Adrenal gland (tissue), 12 donors: Measurements from ENCODE around the gene UNK. TPM values are rescaled to one million over a fixed set of nuclear protein-coding genes. Genes with fewer than 3 reads are reported as not detected.

Experiments used
- DNase-seq, 7 donors: peaks; one replicate each; pipeline ENCODE4 v3.0.0-alpha.2; 2019 to 2020
- H3K27ac ChIP-seq, 5 donors: fragments of 200-600 bp; sonication (generic) in 4 of 5; 1 replicate in 3 of 5; 2 replicates in 2 of 5; pipeline versions ENCODE4 v1.5.1 to v1.8.0; 2016 to 2020; ENCODE audit warnings: mild to moderate bottlenecking in 1 of 5
- H3K27me3 ChIP-seq: fragments of 200-600 bp; 2 replicates; pipeline ENCODE4 v1.8.0; 2021
- H3K36me3 ChIP-seq, 2 donors: fragments of 200-600 bp; replicated peaks in 1 of 2; 1 replicate in 1 of 2; 2 replicates in 1 of 2; pipeline versions ENCODE4 v1.5.1 to v1.8.0; 2018 to 2022
- H3K4me1 ChIP-seq, 2 donors: fragments of 200-600 bp; replicated peaks in 1 of 2; 1 replicate in 1 of 2; 2 replicates in 1 of 2; pipeline versions ENCODE4 v1.5.1 to v1.8.0; 2018 to 2021
- H3K4me3 ChIP-seq, 4 donors: fragments of 200-600 bp; sonication (generic) in 3 of 4; one replicate each; pipeline ENCODE4 v1.5.1; 2016 to 2018
- H3K9me3 ChIP-seq, 3 donors: fragments of 200-600 bp; sonication (generic) in 1 of 3; replicated peaks in 1 of 3; 1 replicate in 2 of 3; 2 replicates in 1 of 3; pipeline versions ENCODE4 v1.5.1 to v1.8.0; 2016 to 2021
- CTCF ChIP-seq, 6 experiments: fragments of 450-650 bp in 4 of 6; fragments of 200-600 bp in 2 of 6; sonication (generic) in 1 of 6; IDR thresholded peaks; 1 replicate in 5 of 6; 2 replicates in 1 of 6; pipeline versions ENCODE4 v1.5.1 to v1.8.0; 2016 to 2021; ENCODE audit warnings: antibody characterized with exemption in 6 of 6, mild to moderate bottlenecking in 2 of 6, moderate library complexity in 1 of 6
- POLR2A ChIP-seq, 2 donors: fragments of 450-650 bp; IDR thresholded peaks; one replicate each; pipeline ENCODE4 v1.6.1; 2017; ENCODE audit warnings: antibody characterized with exemption in 2 of 2, mild to moderate bottlenecking in 2 of 2, moderate library complexity in 1 of 2
- WGBS, 4 donors: extraction: QIAGEN DNeasy Blood & Tissue Kit in 2 of 4; methylation state at CpG; one replicate each; pipeline versions ENCODE4 v1.1.5 to v1.1.7; 2013 to 2017; 5-methylcytosine and 5-hydroxymethylcytosine counted together
- intact Hi-C, 2 donors: fragments of 100-400 bp; cut with DNase I; formaldehyde crosslinking; loops; one replicate each; pipeline versions ENCODE4 v1.14.1 to v1.15.0; 2022 to 2023
- polyA plus RNA-seq, 3 donors: library from polyadenylated mRNA; stranded (reverse); fragments of 200-250 nt in 2 of 3; fragments of 350-450 nt in 1 of 3; fragmentation: Illumina TruSeq in 1 of 3; extraction: RNeasy Lipid Tissue Mini Kit (QIAGEN cat#74804) in 1 of 3; gene quantifications; one replicate each; pipeline ENCODE4 v1.2.3, GENCODE V29; 2013 to 2014
- total RNA-seq, 9 donors: library from RNA; depleted of rRNA in 4 of 9; stranded (reverse); fragments of >200 nt in 4 of 9; fragments of 120-200 nt in 1 of 9; fragmentation: NEBNext Ultra II Directional in 1 of 9; extraction: Animal tissue kit (Norgen Biotek cat#: 25700) in 1 of 9; gene quantifications; one replicate each; pipeline versions ENCODE4 v1.1.0 to v1.2.4, GENCODE V29; 2013 to 2023
- donor health status: healthy with polysubstance abuse.
- donor health status: Bipolar disorder and iron deficiency.
- donor health status: DM: yes; HTN: yes; CAD: no.
- donor health status: DM: no; HTN: no; CAD: no.
- donor health status: DM: no; HTN: no; CAD: no.
- donor health status: DM: yes; HTN: yes; CAD: no.

The UNK gene
- total and polyA plus RNA-seq, 12 donors, result 13.6 to 45.9 (median 24.6) TPM

GRCh38 chr17:75785016-75785890 lies 647 bp downstream of the UNK start:
- Histone ChIP-seq H3K4me1 (peaks cover 4 to 31% of the 10 kb centered on the region in 2 donors), H3K27ac (peak overlapping the region; percentile 88 to 100 (median 98)), H3K27me3 (no peaks in the 10 kb centered on the region), H3K4me3 (peak overlapping the region; percentile 29 to 61 (median 52)), H3K9me3 (no peaks in the 10 kb centered on the region), H3K36me3 (no peaks in the 10 kb centered on the region)
- DNase-seq, result peak; percentile 92 to 94 (median 93)
- TF ChIP-seq POLR2A (IDR thresholded peaks at IDR 0.05) (peak in 1 of 2 donors; percentile 39), CTCF (IDR thresholded peaks at IDR 0.05) (peak in 1 of 6 experiments; percentile 8)
- intact Hi-C loops, result no loop called here
- WGBS, 4 donors, result 4 to 8% (median 7%) methylated on average over 18 to 43 of the region's 43 CpGs

GRCh38 chr17:75791254-75791653 lies 6.6 kb downstream of the UNK start:
- 88 to 91% (median 89%) methylated on average over 6 of the region's 6 CpGs for WGBS, 4 donors
- H3K4me3 ChIP-seq, result no peak overlapping the region
- peaks cover 0 to 6% of the 10 kb centered on the region in 2 donors for H3K4me1 ChIP-seq
- TF ChIP-seq CTCF (IDR thresholded peaks at IDR 0.05) (no peak), POLR2A (IDR thresholded peaks at IDR 0.05) (no peak)
- no peak for DNase-seq
- no peaks in the 10 kb centered on the region for H3K36me3 ChIP-seq
- intact Hi-C loops, result loop anchor here in 1 of 2 donors (5.0 kb wide), 1 partner anchor 36 kb away; no protein-coding TSS in a partner anchor
- H3K27me3 ChIP-seq, result no peaks in the 10 kb centered on the region
- no peaks in the 10 kb centered on the region for H3K9me3 ChIP-seq
- no peak overlapping the region for H3K27ac ChIP-seq

GRCh38 chr17:75793460-75793859 lies 8.9 kb downstream of the UNK start:
- intact Hi-C loops, result loop anchor here in 1 of 2 donors (5.0 kb wide), 1 partner anchor 34 kb away; no protein-coding TSS in a partner anchor
- peaks cover 0 to 7% of the 10 kb centered on the region in 2 donors for H3K36me3 ChIP-seq
- WGBS, 4 donors, result 72 to 90% (median 88%) methylated on average over 1 of the region's 1 CpG
- no peaks in the 10 kb centered on the region for H3K4me1 ChIP-seq
- H3K4me3 ChIP-seq, result no peak overlapping the region
- no peak overlapping the region for H3K27ac ChIP-seq
- no peaks in the 10 kb centered on the region for H3K9me3 ChIP-seq
- DNase-seq, result no peak
- TF ChIP-seq POLR2A (IDR thresholded peaks at IDR 0.05) (no peak), CTCF (IDR thresholded peaks at IDR 0.05) (no peak)
- no peaks in the 10 kb centered on the region for H3K27me3 ChIP-seq

GRCh38 chr17:75795820-75796607 lies 11.4 kb downstream of the UNK start:
- Histone ChIP-seq H3K9me3 (no peaks in the 10 kb centered on the region), H3K4me3 (no peak overlapping the region), H3K4me1 (no peaks in the 10 kb centered on the region), H3K27me3 (no peaks in the 10 kb centered on the region), H3K27ac (no peak overlapping the region), H3K36me3 (peaks cover 0 to 21% of the 10 kb centered on the region in 2 donors)
- WGBS, 4 donors, result 82 to 90% (median 89%) methylated on average over 8 of the region's 8 CpGs
- DNase-seq, result peak in 2 of 7 donors; percentile 23 to 48
- intact Hi-C loops, result no loop called here
- no peak for TF ChIP-seq CTCF (IDR thresholded peaks at IDR 0.05)
- TF ChIP-seq POLR2A (IDR thresholded peaks at IDR 0.05), result no peak
